Activated CD4-positive, alpha-beta T cell treated with anti-CD3 and anti-CD28 coated beads for 24 hours (primary cell): ENCODE measurements around the gene VTI1A.
"Not testable (repeated sequence)": the region's sequence is repeated elsewhere in the genome, so short reads cannot be mapped to it uniquely, and the experiment has no call there.

Experiments used
- DNase-seq, 2 donors: peaks; one replicate each; pipeline ENCODE4 v3.0.0-alpha.2; 2020; ENCODE audit warnings: low read depth in 2 of 2

The VTI1A gene

DNA sequence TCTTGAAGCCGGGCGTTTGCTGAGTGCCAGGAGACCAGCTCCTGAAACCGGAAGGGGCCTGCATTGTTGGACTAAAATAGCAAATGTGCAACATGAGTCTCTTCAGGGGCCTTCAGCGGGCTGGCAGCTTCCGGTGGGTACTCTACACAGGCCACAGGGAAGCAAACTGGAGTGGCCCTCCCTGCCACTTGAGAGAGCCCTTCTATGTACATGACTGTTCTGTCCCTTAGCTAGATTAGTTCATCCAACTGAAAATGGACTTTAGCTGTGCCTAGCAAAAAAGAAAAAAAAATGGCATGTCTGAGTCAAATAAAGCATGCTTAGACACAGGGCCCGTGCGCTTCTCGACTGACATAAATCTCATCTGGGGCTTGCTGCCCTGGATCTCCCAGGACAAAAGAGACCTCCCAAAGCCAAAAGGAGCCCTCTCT, 387.8 kb downstream of the VTI1A start:
- no peak for DNase-seq

DNA sequence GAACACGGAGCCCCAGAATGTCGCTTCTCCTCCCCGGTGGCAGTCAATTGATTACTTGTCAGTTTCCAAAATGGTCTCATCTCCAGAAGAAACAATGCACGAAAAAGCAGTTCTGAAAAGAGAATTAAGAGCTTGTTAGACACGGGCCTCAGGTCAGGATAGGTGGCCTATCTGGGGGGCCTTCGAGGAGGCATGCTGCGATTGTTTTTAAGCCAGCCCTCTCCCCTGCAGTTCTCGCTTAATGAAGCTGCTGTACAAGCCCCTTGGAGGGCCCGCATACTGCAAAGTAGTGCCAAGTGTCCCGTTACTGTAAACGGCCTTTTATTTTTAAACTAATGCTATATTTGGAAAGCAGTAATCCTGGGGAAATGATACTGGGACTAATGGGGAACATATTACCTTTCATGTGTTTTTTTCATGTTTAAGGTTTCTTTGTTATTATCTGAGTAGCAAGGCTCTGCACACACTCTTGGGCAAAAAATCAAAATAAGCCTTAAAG, 388.3 kb downstream of the VTI1A start:
- no peak for DNase-seq

DNA sequence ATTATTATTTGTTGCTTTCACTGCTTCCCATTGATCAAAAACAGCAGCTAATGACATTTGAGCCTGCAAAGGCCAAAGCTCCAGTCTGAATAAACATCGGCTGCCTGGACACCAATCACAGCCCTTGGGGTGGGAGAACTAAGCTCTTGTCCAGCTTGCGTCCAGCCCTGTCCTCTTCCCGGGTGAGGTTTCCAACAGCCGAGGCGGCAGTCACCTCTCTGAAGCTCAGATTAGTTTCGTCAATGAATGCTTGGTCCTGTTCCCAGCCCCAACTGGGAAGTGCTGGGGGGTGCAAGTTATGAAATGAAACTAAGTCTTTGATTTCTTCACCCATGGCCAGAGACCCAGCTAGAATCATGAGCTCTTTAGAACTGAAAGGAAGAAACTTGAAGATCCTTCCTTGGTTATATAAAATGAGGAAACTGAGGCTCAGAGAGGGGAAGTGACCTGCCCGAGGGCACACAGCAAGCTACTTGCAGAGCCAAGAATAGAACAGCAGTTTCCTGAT, 389.0 kb downstream of the VTI1A start:
- DNase-seq: no peak

DNA sequence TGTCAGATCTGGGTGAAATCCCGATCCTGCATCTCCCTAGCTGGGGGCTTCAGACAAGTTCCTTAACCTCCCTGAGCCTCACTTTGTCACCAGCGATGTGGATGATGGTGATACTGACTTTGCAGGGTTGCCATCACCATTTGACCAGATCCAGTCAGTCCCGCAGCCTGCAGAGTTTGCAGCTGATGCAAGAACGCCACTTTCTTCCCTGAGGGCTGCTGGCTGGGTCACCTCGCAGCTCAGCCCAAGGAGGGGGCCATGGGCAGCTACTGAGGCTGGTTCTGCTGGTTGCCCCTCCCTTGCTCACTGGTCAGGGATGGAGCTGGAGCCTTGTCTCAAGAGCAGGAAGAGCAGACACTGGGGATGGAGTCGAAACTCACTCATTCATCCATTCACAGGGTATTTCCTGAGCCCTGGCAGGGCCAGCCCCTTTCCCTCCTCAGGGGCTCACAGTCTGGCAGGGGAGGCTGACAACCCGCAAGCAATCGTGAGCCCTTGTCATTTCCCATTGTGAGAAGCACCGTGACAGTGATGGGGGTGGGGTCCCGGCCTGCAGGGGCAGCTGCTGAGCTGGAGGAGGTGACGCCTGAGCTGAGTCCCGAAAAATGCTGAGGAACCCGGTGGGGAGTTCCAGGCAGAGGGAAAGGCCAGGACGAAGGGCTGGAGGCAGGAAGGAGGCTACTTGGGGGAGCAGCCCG, 391.9 kb downstream of the VTI1A start:
- DNase-seq: no peak

DNA sequence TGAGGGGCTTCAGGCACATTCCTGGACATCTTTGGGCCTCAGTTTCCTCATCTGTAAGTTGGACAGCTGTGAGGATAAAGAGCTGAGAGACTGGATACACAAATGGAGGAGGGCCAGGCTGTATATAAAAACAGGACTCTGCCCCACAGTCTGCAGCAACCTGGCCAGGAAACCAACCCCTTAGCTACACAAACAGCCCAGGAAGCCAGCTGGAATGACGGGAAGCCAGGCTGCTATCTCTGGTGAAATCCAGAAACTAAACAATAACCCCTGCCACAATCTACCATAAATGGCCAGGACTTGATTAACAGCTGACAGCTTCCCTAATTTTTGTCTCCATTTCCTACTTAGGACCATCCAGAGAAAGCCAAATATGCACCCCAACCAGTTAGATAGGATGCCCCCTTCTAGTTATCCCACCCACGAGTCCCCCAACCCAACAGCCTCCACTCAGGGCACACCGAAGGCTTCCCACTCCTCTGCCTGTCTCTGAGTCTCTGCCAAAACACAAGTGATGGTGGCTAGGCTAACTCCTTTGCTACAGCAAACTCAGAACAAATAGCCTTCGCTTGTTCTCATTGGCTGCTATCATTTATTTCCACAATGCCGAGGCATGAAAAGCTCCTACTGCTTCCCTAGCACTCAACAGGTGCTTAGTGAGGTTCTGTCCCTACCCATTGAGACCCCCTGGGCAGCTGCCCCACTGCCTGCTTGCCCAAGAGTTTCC, 393.1 kb downstream of the VTI1A start:
- no peak for DNase-seq

DNA sequence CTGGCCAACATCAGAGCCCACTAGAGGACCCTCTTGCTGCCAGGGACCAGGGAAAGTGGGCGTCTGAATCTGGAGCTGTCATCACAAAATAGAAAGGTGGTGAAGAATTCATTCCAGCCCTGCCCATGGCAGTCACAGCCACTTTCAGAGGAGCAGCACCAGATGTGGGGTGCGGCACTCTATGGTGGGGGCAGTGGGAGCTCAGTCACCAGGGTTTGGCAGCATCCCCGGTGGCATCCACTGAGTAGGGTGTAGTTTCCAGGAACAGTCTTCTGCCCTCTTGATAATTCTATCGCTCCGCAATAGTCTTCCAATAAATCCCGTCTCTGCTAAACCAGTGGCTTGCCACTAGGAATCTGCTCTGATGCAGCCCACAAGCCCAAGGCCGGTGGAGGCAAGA, 394.5 kb downstream of the VTI1A start:
- DNase-seq: no peak

DNA sequence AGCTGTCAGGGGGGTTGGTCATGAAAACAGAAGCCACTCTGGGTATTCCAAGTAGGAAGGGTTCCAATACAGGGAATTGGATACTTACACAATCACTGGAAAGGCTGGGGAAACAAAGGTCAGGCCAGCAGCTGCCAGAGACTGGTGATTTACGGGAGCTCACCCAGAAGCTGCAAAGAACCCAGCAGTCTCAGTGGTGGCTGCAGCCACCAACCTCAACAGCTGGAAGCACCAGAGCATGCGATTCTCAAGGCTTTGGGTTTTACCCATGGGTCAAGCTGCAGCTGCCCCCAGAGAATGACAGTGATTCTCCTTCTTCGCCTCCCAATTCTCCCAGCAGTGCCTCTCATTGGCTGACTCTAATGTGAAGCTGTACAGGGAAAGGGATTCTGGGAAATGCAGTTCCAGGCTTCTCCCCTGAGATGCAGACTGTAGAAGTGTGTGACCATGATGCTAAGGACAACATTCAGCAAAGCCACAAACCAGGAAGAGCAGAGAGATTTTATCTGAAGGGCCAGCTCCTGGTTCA, 395.9 kb downstream of the VTI1A start:
- no peak for DNase-seq

DNA sequence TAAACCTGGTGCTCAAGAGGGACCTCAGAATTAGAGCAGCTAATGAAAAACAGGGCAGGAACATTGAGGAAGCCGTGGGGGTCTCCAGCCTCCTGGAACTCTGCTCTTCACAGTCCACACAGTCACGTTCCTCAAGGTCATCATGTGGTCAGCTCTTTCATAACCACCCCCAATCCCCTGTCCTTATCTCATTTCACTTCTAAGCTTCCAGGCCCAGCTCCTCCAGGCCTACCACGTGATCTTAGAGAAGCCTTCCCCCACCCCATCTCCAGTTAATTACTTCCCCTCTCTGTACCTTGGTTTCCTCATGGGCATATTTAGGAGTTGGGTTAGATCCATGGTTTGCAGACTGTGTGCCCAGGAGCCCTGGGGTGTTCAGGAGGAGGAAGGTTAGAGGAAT, 396.6 kb downstream of the VTI1A start:
- DNase-seq: no peak

DNA sequence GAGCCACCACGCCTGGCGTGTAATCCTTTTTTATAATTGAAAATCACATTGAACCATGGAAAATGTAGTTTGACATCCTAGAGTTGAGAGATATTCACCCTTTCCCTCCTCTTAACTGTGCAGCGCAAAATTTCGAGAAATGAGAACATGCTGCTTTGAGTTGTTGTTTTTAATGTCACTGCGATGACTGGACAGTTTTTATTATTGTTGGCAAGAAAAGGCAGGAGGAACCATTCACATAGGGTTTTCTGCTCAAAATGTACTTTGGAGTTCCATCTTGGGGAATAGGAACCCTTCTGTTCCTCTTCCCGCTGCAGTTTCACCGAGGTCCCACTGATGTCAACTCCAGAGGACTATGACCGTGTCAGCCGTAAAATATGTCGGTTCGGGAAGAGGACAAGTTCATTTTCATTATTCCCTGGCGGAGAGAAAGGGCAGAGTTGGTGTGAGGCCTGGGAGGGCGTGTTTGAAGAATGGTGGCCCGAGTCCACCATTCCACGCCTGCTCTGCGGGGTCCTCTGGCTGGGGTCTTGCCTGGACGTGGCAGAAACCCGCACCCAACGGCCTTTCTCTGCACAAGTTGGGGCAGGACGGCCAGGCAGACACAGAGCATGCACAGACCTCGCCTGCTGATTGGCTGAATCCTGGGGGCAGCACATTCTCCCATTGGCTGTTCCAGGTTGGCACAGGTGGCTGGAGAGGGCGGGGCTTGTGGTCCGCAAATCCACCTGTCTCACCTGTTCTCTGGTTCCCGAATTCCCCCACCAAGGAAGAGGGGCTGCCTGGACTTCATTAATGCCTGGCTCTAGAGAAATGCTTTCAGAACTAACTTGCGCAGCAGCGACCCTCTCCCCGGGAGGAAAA, 397.9 kb downstream of the VTI1A start:
- no peak for DNase-seq

DNA sequence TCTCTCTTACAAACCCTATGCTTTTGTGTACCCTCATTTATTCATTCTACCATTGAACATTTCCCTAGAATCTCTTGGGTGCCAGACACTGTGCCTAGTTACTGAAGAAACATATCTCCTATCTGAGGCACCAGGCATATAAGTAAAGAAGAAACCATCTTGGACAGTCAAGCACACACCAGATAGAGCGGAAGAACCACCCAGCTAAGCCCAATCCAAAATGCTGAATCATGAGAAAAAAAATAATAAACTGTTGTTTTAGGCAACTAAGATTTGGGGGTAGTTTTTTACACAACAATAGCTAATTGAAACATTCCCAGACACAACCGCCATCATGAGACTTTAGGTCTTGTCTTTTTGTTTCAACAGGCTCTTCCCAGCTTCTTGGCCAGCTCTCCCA, 400.8 kb downstream of the VTI1A start:
- no peak for DNase-seq

DNA sequence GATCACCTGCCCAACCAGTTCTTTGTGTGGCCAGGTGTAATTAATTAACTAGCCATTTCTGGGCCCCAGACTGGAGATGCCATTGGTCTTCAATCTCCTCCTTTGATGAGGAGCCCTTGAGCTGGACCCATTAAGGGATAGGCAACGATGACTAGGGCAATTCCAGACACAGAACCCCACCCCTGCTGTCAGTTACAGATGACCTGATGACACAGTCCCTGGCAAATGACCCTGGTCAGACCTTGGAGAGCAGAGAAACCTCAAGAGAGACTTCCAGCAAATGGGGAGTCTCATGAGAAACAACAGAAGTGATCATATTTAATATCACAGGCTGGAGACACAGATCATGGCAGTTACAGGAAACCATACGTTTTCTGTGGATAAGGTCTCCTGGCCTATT, 401.2 kb downstream of the VTI1A start:
- no peak for DNase-seq

DNA sequence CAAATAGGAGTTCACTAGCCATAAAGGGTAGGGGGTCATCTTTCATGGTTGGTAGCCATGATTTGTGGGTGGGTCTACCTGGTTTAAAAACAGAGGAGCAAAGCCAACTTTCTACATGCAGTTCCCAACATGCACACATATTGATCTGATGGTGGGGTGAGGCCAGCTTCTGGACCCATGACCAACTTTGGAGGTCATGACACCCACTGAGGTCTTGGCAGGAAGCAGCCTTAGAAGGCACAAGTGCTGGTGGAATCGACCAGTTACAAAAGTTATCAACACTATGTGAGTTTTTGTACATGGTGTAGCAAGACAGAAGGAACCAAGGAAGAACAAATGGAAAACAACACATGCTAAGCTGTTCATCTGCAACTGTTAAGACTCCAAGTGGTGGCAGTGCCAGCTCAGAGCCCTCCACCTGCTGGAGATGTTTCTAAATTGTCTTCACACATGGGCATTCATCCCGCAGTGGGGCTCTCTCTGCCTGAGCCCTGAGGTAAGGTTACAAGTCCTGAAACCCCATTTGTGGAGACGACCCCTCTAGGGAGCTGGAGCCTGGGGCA, 401.9 kb downstream of the VTI1A start:
- DNase-seq: no peak

DNA sequence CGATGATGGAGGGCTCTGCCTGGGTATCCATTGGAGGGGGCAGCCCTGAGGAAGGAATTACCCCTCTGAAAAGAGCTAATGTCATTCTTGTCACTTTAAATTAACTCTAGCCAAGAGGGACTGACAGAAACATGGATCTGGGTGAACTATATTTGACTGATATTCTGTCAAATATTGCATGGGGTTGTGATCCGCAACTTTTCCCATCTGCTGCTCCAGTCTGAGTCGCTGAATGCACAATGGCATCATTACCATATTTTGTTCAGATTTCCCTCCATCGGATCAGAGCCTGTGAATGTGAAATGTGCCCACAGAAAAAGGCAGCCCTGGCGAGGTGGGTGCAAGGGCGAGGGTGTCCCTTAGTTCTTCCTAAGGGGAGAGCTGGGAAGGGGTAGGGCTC, 402.5 kb downstream of the VTI1A start:
- no peak for DNase-seq

DNA sequence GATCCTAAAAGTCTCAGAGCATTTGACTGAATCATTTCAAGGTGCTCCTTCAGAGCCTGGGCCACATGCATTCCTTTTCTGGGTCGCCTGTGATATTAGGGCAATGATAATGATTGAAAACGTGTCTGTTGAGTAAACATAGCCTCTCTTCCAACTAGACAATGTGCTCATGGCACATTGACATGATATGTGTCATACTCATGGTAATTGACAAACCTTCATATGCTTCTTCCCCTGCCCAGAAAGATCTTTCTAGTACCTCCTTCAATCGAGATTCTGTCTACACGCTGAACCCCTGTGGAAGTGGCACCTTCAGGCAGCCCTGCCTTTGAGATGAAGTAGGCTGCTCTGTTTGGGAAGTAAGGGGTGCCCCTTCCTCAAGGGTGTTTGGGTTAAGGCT, 404.2 kb downstream of the VTI1A start:
- DNase-seq: no peak

DNA sequence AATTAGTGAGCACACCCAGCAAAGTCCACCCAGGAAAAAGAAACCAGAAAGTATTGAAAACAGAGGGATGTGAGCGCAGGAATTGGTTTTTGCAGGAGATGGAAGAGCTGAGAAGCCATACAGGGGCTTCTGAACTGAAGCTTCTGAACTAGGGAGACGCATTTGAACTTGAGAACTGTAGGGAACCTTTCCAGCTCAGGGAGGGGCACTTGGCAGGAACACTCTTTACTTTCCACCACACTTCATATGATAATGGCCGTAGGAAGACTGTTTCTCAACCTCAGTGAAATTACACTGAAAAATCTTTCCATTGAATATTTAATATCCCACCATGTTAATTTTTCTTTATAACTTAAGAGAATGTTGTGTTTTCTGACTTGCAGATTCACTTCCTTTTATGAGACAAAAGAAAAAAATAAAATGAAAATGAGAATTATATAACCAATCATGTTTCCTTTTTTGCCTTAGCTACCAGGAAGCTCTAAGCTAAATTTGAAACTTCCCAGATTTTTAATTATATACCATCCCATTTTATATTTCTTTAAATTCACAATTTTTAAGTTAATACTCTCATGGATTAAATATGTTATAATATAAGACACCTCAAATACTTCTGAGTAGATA, 404.7 kb downstream of the VTI1A start:
- DNase-seq: no peak

DNA sequence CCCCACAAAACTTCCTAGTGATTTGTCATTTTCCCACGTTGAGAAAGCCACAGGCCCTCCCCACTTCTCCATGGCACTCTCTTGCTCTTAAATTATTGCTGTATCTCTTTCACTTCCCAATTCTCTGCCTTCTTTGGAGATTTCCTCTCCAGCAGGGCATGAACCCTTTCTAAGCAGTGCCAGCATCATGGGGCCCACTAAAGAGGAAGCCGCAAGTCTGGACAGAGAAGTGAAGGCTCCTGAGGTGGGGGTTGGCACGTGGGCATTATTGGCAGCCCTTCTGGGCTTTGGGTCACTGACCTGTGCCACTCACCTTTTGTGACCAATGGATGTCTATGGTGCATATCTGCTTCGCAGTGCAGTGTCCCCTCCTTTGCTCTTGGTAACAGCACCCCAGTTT, 405.3 kb downstream of the VTI1A start:
- no peak for DNase-seq

DNA sequence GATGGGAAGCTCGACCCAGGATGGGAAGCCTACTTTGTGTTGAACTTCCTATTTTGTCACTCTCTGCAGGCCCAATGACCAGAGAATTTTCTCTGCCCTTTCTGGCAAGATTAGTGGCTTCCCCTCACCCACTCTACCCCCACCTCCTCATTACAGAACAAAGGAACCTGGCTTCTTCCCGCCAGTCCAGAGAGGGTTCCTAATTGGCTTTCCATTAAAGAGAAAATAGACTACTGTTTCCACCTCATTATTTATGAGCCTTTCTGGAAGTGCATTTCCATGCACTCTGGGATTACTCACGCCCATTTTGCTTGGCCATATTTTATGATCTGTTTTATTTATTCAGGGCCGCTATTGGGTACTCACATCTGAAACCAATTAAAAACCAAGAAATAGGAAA, 408.1 kb downstream of the VTI1A start:
- no peak for DNase-seq

DNA sequence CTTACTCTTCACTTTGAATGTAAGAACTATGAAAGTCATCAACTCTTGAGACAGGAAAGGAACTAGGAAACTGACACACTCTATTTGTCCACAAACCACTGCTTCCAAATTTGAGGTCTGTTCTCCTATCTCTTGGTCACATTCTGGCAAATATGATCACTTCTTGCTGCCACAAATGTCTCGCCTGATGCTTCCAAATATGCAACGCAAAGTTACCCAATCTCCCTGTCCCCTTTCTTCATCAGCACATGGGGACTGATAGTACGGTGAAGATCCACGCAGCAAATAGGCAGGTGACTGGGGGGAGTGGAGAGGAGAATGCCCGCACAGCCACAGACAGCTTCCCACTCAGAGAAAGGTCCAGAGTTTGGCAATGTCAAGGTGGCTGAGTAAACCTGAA, 410.5 kb downstream of the VTI1A start:
- DNase-seq: no peak

DNA sequence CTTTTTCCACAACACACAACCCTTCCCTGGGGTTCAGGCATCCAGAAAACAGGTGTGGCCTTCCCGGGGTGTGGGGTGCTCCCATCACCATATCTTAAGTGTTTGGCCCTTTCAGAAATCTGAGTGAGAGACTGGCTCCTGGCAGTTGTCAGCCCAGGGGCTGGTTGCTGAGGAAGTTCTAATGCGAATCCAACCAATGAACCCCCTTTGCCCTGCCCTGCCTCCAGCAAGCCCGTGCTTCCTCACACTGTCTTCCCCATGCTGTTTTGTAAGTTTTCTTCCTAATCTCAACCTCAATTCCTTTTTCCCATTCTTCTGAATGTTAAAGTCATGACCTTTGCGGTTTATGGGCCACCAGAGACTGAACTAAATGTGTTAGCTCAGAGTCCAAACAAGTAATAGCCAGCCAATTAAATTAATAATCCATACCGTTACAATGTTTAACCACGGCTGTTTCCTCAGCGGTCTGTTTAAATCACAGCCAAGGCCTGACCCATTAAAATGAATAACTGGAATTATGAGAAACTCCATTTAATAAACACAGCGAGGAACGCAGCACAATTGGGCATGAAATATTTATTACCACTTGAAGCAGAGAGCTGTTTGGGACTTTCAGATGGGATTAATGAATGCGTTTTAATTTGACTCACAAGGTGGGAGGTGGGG, 412.1 kb downstream of the VTI1A start:
- no peak for DNase-seq

DNA sequence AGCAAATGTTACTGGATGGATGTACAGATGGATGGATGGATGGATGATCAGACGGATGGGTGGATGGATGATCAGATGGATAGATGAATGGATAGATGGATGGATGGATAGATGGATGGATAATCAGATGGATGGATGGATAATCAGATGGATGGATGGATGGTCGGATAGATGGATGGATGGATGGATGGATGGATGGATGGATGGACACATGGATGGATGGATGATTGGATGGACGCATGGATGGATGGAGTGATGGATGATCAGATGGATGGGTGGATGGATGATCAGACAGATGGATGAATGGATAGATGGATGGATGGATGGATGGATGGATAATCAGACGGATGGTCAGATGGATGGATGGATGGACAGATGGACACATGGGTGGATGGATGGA, 412.8 kb downstream of the VTI1A start:
- no peak for DNase-seq

DNA sequence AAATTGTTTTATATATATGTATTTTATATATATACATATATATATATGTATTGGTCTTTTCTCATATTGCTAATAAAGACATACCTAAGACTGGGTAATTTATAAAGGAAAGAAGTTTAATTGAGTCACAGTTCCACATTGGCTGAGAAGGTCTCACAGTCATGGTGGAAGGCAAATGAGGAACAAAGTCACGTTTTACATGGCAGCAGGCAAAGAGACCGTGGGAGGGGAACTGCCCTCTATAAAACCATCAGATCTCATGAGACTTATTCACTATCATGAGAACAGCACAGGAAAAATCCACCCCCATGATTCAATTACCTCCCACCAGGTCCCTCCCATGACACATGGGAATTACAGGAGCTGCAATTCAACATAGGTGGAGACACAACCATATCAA, 416.4 kb downstream of the VTI1A start:
- DNase-seq: not testable (repeated sequence)
